Measurements from ENCODE around the gene TAF8. TPM values are rescaled to one million over a fixed set of nuclear protein-coding genes. Genes with fewer than 3 reads are reported as not detected.
A peak's percentile ranks its signal among the peaks of the same experiment; 100 is the strongest.
"Not testable (repeated sequence)": the region's sequence is repeated elsewhere in the genome, so short reads cannot be mapped to it uniquely, and the experiment has no call there.

TAF8 gene, protein sequence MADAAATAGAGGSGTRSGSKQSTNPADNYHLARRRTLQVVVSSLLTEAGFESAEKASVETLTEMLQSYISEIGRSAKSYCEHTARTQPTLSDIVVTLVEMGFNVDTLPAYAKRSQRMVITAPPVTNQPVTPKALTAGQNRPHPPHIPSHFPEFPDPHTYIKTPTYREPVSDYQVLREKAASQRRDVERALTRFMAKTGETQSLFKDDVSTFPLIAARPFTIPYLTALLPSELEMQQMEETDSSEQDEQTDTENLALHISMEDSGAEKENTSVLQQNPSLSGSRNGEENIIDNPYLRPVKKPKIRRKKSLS
- 31.5 TPM for total RNA-seq
- long read RNA-seq, partial matches to known transcripts = 2 of 8 reads
- long read RNA-seq, other reads (novel, unspliced or antisense) = 4 of 8 reads

DNA sequence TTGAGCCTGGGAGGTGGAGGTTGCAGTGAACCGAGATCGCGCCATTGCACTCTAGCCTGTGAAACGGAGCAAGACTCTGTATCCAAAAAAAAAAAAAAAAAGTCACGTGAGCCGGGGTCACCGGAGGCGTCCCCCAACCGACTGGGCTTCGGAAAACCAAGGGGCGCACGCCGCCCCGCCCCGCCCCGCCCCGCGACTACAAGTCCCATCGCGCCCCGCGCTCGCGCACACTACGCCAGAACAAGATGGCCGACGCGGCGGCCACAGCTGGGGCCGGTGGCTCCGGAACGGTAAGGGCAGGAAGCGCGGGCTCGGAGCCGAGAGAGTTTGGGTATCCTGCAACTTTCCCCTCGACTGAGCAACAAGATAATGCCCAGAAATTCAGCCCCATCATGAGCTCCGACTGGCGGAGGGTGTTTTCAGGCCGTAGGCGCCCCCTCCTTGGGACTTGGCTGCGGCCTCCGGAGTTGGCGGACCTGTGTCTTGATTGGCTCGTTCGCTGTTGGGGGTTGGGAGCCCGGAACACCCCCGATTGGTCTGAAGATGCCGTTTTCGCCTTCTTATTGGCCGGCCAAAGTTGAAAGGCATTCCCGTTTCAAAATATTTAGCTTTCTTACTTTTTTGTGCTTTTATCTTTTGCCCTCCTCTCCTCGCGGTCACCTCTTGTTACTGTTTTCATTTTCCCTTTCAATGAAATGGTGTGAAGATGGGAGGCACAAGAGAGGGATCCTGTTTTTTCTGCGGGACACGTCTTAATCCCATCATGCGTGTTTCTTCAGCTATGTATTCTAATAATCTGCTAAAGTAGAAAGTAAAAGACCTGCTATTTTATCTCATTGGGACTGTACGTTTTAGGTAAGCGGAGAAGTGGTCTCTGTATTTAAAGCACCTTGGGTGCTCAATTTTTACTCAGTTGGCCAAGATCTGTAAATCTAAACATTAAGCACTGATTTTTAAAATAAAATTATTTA is at the start of gene TAF8:
Gene TAF8, plus strand, starts transcription at position 228 of the 971 bp plus-strand sequence. Its CDS starts 18 bp downstream, at position 246.
- intact Hi-C loops (cut with DNase I) = no loop called here
- ATAC-seq = peak; percentile 86

GRCh38 chr6:42001506-42001905 is 48.8 kb upstream of the TAF8 start:
- intact Hi-C loops (cut with DNase I) = no loop called here
- DNase-seq (ENCODE audit: missing footprints) = no peak
- no peak for ATAC-seq

More for the DNA sequence above, at the start of gene TAF8:
- peak; percentile 98 for DNase-seq (ENCODE audit: missing footprints)

DNA sequence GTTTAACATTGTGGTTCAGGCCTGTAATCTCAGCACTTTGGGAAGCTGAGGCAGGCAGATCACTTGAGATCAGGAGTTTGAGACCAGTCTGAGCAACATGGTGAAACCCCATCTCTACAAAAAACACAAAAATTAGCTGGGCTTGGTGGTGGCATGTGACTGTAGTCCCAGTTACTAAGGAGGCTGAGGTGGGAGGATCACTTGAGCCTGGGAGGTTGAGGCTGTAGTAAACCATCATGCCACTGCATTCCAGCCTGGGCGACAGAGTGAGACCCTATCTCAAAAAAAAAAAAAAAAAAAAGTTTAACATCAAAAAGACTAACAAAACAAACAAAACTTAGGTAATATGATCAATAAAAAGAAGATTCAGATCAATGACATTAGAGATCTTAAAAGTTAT is 46.7 kb upstream of the TAF8 start:
- intact Hi-C loops (cut with DNase I); ATAC-seq; DNase-seq (ENCODE audit: missing footprints): not testable (repeated sequence)

GRCh38 chr6:42007286-42008137 is 42.8 kb upstream of the TAF8 start:
- intact Hi-C loops (cut with DNase I) = no loop called here
- no peak for DNase-seq (ENCODE audit: missing footprints)
- ATAC-seq = no peak

DNA sequence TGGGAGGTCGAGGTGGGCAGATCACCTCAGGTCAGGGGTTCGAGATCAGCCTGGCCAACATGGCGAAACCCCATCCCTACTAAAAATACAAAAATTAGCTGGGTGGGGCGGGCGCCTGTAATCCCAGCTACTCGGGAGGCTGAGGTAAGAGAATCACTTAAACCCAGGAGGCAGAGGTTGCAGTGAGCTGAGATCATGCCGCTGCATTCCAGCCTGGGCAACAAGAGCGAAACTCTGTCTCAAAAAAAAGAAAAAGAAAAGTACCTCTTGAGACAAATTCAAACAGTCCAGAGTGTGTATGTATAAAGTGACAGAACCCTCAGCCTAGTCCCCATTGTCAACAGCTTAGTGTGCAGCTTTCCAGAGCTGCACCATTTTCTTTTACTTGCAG is 42.2 kb upstream of the TAF8 start:
- ATAC-seq; DNase-seq (ENCODE audit: missing footprints); intact Hi-C loops (cut with DNase I): not testable (repeated sequence)

- no peak for ATAC-seq
- intact Hi-C loops (cut with DNase I) = no loop called here
- no peak for DNase-seq (ENCODE audit: missing footprints)
These were observed 40.5 kb upstream of the TAF8 start for GRCh38 chr6:42009844-42010184.

DNA sequence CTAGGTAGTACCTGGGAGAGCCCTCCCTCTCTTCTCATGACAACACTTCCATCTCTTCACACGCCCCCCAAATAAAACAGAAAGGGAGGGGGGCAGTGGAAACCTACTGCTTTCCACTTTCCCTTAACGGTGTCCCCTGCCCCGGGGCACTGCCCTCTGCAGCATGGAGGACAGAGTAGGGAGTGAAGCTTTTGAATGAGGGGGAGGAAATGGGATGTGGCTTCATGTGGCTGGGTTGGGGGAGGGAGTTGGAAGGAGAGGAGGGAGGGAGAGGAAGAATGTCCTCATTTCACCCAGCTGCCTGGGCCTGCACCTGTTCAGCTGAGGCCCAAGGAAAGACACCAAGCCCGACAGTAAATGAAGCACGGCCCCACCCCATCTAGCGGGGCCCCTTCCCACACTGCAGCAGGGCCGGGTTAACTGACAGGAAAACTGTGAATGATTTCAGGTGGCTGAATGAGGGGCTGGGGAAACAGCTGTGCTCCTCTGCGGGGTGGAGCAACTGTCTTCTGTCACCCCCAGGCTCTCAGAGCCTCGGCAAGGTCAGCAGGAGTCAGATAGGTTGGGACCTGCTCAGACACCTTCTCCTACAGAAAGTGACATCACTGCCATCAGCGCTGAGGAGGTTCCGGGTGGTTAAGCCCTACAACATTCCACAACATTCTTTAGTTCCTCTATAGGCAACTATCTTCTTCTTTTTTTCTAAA is 40.0 kb upstream of the TAF8 start:
- ATAC-seq (peak; percentile 68), DNase-seq (ENCODE audit: missing footprints) (no peak)
- intact Hi-C loops (cut with DNase I) = no loop called here

GRCh38 chr6:42010909-42011308 is 39.4 kb upstream of the TAF8 start:
- intact Hi-C loops (cut with DNase I) = no loop called here
- DNase-seq (ENCODE audit: missing footprints) (no peak), ATAC-seq (no peak)

- intact Hi-C loops (cut with DNase I) = no loop called here
- DNase-seq (ENCODE audit: missing footprints) = no peak
- no peak for ATAC-seq
These were observed 37.7 kb upstream of the TAF8 start for GRCh38 chr6:42012501-42013133.

DNA sequence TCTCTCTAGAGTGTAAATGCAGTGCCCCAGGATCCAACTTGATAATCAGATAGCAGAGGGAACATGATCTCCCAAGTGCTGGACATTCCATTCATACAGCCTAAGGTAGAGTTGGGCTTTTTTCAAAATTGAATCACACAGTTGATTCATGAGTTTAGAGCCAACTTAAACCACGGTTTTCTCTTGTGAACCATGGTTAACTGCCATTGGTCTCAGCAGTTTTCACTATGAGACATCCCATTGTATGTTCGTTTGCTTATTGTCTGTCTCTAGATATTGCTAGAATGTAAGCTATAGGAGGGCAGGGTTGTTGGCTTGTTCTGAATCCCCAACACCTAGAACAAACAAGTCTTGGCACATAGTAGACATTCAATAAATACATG is 37.2 kb upstream of the TAF8 start:
- intact Hi-C loops (cut with DNase I) = no loop called here
- DNase-seq (ENCODE audit: missing footprints) = no peak
- no peak for ATAC-seq

- intact Hi-C loops (cut with DNase I) = no loop called here
- DNase-seq (ENCODE audit: missing footprints) = no peak
- peak; percentile 38 for ATAC-seq
These were observed 33.2 kb upstream of the TAF8 start for GRCh38 chr6:42017021-42017643.

DNA sequence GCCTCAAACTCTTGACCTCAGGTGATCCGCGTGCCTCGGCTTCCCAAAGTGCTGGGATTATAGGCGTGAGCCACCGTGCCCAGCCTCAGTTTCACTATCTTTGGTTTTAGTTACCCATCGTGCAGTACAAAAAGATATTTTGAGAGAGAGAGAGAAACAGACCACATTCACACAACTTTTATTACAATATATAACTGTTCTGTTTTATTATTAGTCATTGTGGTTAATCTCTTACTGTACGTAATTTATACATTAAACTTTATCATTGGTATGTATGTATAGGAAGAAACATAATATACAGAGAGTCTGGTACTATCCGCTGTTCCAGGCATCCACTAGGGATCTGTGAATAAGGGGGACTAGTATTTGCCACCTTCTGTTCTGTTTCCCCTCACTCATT is 29.4 kb upstream of the TAF8 start:
- ATAC-seq = no peak
- intact Hi-C loops (cut with DNase I) = no loop called here
- DNase-seq (ENCODE audit: missing footprints) = no peak

DNA sequence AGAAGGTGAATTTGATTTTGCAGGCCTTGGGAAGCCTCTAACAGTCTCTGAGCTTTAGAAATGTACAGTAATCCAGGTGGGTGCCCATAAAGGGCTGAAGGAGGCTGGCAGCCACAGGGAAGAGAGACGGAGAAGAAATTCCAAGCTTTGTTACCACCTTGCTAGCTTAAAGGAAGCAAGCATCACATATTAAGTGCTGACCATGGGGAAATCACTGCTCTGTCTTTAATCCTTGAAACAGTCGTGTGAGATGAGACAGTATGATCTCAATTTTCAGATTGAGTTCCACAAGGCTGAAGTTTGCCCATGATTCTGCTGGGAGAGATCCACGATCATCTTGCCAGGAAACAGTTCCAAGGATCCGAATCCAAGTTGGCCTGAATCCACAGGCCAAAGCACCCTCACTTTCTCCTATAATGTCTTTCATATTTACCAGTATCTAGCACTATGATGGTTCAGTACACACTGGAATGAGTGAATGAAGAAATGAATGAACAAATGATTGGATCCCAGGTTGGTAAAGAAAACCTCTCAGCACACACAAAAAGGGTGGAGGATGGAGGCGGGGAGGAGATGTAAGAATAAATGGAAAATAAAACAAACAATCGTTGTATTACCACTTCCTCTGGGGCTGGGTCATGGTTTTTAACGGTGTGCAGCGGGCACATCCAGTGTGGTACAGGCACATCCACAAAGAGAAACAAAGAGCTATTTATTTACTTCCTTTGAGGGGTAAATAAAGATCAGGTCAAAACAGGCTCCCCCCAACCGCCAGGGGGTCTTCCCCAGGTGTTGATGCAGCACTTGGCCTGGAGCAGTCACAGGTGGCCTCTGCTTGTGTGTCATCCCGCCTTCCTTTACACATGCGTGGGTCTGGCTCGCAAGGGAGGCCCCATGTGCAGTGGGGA is 28.2 kb upstream of the TAF8 start:
- DNase-seq (ENCODE audit: missing footprints) (no peak), ATAC-seq (peak; percentile 49)
- intact Hi-C loops (cut with DNase I) = no loop called here

DNA sequence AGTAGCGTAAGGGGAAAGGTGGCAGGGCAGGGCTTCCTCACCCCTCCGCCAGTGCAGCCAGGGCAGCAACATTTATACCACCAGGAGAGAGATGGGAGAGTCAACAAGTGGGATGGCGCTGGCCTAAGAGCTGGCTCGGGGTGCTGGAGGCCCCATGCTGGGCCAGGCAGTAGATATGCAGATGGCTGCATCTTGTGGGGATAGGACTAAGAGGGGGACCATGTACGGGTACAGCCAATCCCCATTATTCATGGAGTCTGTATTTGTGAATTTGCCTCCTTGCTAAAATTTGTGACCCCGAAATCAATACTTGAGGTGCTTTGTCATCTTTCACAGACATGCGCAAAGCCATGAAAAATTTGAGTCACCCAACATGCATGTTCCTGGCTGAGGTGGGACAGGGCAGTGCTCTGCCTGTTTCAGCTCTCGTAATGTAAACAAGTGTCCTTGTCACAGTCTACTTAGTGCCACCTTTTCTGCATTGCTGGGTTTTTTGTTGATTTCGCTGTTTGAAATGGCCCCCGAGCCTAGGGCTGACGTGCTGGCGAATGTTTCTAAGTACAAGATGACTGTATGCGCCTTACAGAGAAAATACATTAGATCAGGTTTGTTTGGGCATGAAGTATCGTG is 27.5 kb upstream of the TAF8 start:
- ATAC-seq (no peak), DNase-seq (ENCODE audit: missing footprints) (no peak)
- intact Hi-C loops (cut with DNase I) = no loop called here

DNA sequence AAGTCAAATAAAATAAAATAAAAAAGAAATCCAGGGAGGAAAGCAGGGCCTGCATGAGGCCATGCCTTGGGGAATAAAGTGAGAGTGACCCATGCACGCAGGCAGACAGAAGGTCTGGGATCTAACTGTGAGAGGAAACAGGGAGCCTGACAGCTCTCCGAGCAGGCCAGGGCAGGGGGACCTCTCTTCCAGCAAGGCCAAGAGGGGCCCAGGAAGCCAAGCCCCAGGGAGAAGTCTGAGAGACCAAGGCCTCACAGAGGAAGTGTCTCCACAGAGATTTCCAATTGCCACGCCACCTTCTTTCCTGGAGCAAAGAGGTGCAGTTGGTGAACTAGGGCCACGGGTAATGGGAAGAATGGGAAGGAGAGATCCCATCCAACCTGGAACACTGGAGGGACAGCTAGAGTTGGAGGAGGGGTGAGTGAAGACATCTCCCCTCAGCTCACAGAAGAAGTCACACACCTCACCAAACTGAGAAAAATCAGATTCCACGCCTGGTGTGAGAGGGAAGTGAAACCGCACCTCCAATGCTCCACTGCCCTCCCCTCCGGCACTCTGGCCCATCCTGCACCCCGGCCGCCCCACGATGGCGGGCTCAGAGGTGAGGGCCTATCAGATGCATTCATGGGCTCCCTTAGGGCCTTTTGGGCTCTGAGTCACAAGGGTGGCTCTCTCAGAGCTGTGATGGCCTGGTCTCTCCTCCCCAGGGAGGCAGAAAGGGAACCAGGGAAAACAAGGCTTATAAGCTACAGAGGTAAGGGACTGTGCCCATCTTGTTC is 25.1 kb upstream of the TAF8 start:
- DNase-seq (ENCODE audit: missing footprints) = no peak
- no peak for ATAC-seq
- intact Hi-C loops (cut with DNase I) = no loop called here
